Cardiac muscle cell (in vitro differentiated cells and primary cell): ENCODE measurements around the gene SERINC5. TPM values are rescaled to one million over a fixed set of nuclear protein-coding genes. Genes with fewer than 3 reads are reported as not detected.

Experiments used
- DNase-seq, 2 donors: peaks; one replicate each; pipeline versions ENCODE4 v3.0.0 to v3.0.0-alpha.2; 2010 to 2017; ENCODE audit warnings: low read depth in 1 of 2, low spot score in 1 of 2
- H3K27ac ChIP-seq: fragments of 200-600 bp; sonication (generic); 2 replicates; pipeline ENCODE4 v1.5.1; 2016
- H3K27me3 ChIP-seq: fragments of 200-600 bp; sonication (generic); 2 replicates; pipeline ENCODE4 v1.6.0; 2016; ENCODE audit warnings: control low read depth
- H3K36me3 ChIP-seq: fragments of 200-600 bp; sonication (generic); 2 replicates; pipeline ENCODE4 v1.5.1; 2016; ENCODE audit warnings: control low read depth
- H3K4me1 ChIP-seq: fragments of 200-600 bp; sonication (generic); 2 replicates; pipeline ENCODE4 v1.8.1; 2017; ENCODE audit warnings: low read depth, mild to moderate bottlenecking, mixed run types
- H3K4me3 ChIP-seq: fragments of 200-600 bp; sonication (generic); 2 replicates; pipeline ENCODE4 v1.5.1; 2016; ENCODE audit warnings: mild to moderate bottlenecking
- H3K9me3 ChIP-seq: fragments of 200-600 bp; sonication (generic); 2 replicates; pipeline ENCODE4 v1.5.1; 2017; ENCODE audit warnings: low read depth, mild to moderate bottlenecking, control low read depth
- polyA plus RNA-seq: library from polyadenylated mRNA; unstranded; fragments of >200 nt; fragmentation: Nextera tagmentation; extraction: Ambion mirVana; gene quantifications from 2 replicates; pipeline ENCODE4 v1.2.1, GENCODE V29; 2016
- total RNA-seq: library from RNA; depleted of rRNA; stranded (reverse); fragments of >200 nt; gene quantifications from 2 replicates; pipeline ENCODE4 v1.2.3, GENCODE V29; 2016
- TF ChIP-seq, protein P1 (sequence below): IDR thresholded peaks from 2 replicates; pipeline ENCODE4 v1.5.1; 2012; ENCODE audit warnings: low read depth, mild to moderate bottlenecking, low read length

Gene SERINC5
- total and polyA plus RNA-seq, 2 experiments from 2014 or later, result 10.8 to 33.6 TPM

DNA sequence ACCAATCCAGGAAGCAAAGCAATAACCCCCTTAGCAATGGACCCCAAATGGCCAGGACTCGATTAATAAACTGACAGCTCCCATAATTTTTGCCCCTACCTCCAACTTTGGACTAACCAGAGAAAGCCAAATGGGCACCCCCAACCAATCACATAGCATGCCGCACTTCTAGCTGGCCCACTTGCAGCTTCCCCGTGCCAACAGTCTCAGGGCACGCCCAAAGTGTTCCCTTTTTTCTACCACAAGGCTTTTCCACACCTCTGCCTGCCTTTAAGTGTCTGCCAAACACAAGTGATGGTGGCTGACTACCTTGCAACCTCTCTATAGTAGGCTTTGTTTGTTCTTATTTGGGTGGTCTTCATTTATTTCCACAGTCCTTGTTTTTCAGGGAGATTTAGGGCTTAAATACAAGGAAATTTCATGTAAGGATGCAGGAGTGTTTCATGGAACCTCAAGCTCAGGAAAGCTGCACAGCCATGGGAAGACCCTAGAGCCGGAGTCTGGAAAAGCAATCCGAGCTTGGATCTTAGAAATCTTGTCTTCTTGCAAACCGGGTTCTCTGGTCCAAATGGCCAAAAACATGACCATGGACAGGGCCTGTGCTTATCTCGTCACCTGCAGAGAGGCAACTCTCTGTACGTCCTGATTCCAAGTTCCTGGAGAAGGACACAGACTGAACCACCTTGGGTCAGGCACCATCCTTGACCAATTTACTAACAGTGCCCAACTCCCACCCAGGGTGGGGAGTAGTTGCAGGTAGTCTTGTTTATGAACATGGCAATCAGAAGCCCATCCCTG lies 131.5 kb downstream of the SERINC5 start:
- Histone ChIP-seq H3K27me3 (no peaks in the 10 kb centered on the region), H3K27ac (no peak overlapping the region)
- TF ChIP-seq, protein P1, sequence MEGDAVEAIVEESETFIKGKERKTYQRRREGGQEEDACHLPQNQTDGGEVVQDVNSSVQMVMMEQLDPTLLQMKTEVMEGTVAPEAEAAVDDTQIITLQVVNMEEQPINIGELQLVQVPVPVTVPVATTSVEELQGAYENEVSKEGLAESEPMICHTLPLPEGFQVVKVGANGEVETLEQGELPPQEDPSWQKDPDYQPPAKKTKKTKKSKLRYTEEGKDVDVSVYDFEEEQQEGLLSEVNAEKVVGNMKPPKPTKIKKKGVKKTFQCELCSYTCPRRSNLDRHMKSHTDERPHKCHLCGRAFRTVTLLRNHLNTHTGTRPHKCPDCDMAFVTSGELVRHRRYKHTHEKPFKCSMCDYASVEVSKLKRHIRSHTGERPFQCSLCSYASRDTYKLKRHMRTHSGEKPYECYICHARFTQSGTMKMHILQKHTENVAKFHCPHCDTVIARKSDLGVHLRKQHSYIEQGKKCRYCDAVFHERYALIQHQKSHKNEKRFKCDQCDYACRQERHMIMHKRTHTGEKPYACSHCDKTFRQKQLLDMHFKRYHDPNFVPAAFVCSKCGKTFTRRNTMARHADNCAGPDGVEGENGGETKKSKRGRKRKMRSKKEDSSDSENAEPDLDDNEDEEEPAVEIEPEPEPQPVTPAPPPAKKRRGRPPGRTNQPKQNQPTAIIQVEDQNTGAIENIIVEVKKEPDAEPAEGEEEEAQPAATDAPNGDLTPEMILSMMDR, result no peak

DNA sequence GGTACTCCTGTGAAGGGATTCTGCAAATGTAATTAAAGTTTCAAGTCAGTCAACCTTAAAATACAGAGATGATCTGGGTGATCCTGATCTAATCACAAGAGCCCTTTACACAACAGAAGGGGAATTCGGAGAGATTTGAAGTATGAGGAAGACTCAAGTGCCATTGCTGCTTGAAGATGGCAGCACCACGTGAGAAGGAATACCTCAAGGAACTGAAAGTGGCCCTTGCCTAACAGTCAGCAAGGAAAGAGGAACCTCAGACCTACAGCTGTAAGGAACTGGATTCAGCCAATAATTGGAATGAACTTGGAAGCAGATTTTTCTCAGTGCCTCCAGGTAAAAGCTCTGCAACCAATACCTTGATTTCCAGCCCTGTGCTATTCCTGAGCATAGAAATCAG lies 133.3 kb downstream of the SERINC5 start:
- Histone ChIP-seq H3K27ac (no peak overlapping the region), H3K36me3 (no peaks in the 10 kb centered on the region), H3K4me3 (no peak overlapping the region), H3K27me3 (no peaks in the 10 kb centered on the region), H3K4me1 (peaks cover under 1% of the 10 kb centered on the region), H3K9me3 (no peaks in the 10 kb centered on the region)
- TF ChIP-seq, protein P1, result no peak
- DNase-seq, result no peak

More for the DNA sequence above, 131.5 kb downstream of the SERINC5 start:
- H3K4me3 ChIP-seq, result no peak overlapping the region
- H3K4me1 ChIP-seq, result peaks cover 13% of the 10 kb centered on the region
- DNase-seq, result no peak
- H3K9me3 ChIP-seq, result no peaks in the 10 kb centered on the region
- H3K36me3 ChIP-seq, result no peaks in the 10 kb centered on the region

DNA sequence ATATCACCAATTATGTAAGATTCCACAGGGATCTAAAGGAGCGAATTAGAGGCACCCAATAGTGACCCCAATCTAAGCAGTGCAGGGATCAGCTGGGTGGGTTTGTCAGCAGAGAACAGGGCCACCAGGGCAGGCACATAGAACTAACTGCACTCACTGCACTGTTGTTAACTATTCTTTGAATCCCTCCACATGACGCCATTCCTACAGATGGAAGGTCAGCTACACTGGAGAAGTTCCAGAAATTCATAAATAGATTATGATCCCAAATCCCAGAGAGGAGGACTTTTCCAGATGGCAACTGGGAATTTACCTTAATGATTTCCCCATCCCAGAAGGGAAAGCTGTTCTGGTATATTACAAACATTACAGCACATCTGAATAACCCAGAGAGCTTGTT lies 136.5 kb downstream of the SERINC5 start:
- no peaks in the 10 kb centered on the region for H3K27me3 ChIP-seq
- no peaks in the 10 kb centered on the region for H3K9me3 ChIP-seq
- TF ChIP-seq, protein P1, result no peak
- no peaks in the 10 kb centered on the region for H3K36me3 ChIP-seq
- H3K27ac ChIP-seq, result no peak overlapping the region
- H3K4me3 ChIP-seq, result no peak overlapping the region
- DNase-seq, result no peak
- peaks cover 24% of the 10 kb centered on the region for H3K4me1 ChIP-seq

GRCh38 chr5:80117446-80117845 lies 138.4 kb downstream of the SERINC5 start:
- Histone ChIP-seq H3K9me3 (no peaks in the 10 kb centered on the region), H3K27me3 (no peaks in the 10 kb centered on the region), H3K27ac (no peak overlapping the region), H3K4me3 (no peak overlapping the region), H3K36me3 (no peaks in the 10 kb centered on the region), H3K4me1 (peaks cover 24% of the 10 kb centered on the region)
- no peak for DNase-seq
- TF ChIP-seq, protein P1, result no peak

- TF ChIP-seq, protein P1, result no peak
- H3K9me3 ChIP-seq, result no peaks in the 10 kb centered on the region
- H3K27me3 ChIP-seq, result no peaks in the 10 kb centered on the region
- H3K4me1 ChIP-seq, result peaks cover 28% of the 10 kb centered on the region
- peak overlapping the region; percentile 74 for H3K27ac ChIP-seq
- no peak for DNase-seq
- no peaks in the 10 kb centered on the region for H3K36me3 ChIP-seq
- H3K4me3 ChIP-seq, result no peak overlapping the region
These were observed 139.4 kb downstream of the SERINC5 start for GRCh38 chr5:80116465-80116864.
